Naive thymus-derived CD4-positive, alpha-beta T cell (primary cell): ENCODE measurements around the gene CNP. TPM values are rescaled to one million over a fixed set of nuclear protein-coding genes. Genes with fewer than 3 reads are reported as not detected.

Experiments used
- ATAC-seq: fragments of 150-1000 bp; cut with Tn5 transposase; 2 replicates; pipeline ENCODE4 v1.10.0; 2021; ENCODE audit warnings: mild to moderate bottlenecking, moderate library complexity
- CTCF ChIA-PET: fragments of 350-600 bp; sonication (Branson Sonifier 250); formaldehyde crosslinking; loops from one replicate; lab custom pipeline; 2021; ENCODE audit warnings: antibody characterized with exemption; lab: Charles Lee
- POLR2A ChIA-PET: fragments of 350-600 bp; sonication (Branson Sonifier 250); formaldehyde crosslinking; loops from one replicate; lab custom pipeline; 2021; ENCODE audit warnings: antibody characterized with exemption, inconsistent platforms; lab: Charles Lee
- DNase-seq, 9 donors: peaks; one replicate each; pipeline versions ENCODE4 v3.0.0 to v3.0.0-alpha.2; 2020 to 2022; ENCODE audit warnings: mixed read lengths in 1 of 9
- H3K27ac ChIP-seq: one replicate; pipeline ENCODE4 v1.7.0; 2013; ENCODE audit warnings: mild to moderate bottlenecking, low read depth, low read length, moderate library complexity
- H3K27me3 ChIP-seq, 2 donors: one replicate each; pipeline ENCODE4 v1.7.0; 2013; ENCODE audit warnings: low read length in 2 of 2, mild to moderate bottlenecking in 2 of 2, moderate library complexity in 2 of 2; ENCODE audit not compliant: control insufficient read depth in 2 of 2, insufficient read depth in 2 of 2
- H3K36me3 ChIP-seq, 3 experiments: 1 replicate in 2 of 3; 2 replicates in 1 of 3; pipeline ENCODE4 v1.7.0; 2013; ENCODE audit warnings: low read length in 3 of 3, mild to moderate bottlenecking in 3 of 3, moderate library complexity in 1 of 3; ENCODE audit not compliant: insufficient read depth in 3 of 3, control insufficient read depth in 2 of 3
- H3K4me1 ChIP-seq, 2 donors: one replicate each; pipeline ENCODE4 v1.7.0; 2013; ENCODE audit warnings: low read length in 2 of 2, mild to moderate bottlenecking in 2 of 2, moderate library complexity in 1 of 2; ENCODE audit not compliant: control insufficient read depth in 2 of 2, insufficient read depth in 2 of 2
- H3K4me3 ChIP-seq: 2 replicates; pipeline ENCODE4 v1.7.0; 2013; ENCODE audit warnings: mild to moderate bottlenecking, low read length
- H3K9me3 ChIP-seq, 3 experiments: 1 replicate in 2 of 3; 2 replicates in 1 of 3; pipeline ENCODE4 v1.7.0; 2013; ENCODE audit warnings: low read length in 3 of 3; ENCODE audit not compliant: control insufficient read depth in 2 of 3
- H3K27ac Mint-ChIP-seq, 9 donors: one replicate each; pipeline ENCODE4 v1.8.0; 2020 to 2022; ENCODE audit warnings: mixed read lengths in 9 of 9, mild to moderate bottlenecking in 8 of 9, moderate library complexity in 5 of 9, inconsistent platforms in 2 of 9
- H3K27me3 Mint-ChIP-seq, 5 donors: one replicate each; pipeline ENCODE4 v1.8.0; 2021 to 2022; ENCODE audit warnings: mixed read lengths in 5 of 5, mild to moderate bottlenecking in 1 of 5
- H3K36me3 Mint-ChIP-seq, 5 donors: one replicate each; pipeline ENCODE4 v1.8.0; 2020 to 2022; ENCODE audit warnings: mixed read lengths in 5 of 5, mild to moderate bottlenecking in 3 of 5, inconsistent platforms in 1 of 5
- H3K4me1 Mint-ChIP-seq, 7 donors: one replicate each; pipeline ENCODE4 v1.8.0; 2020 to 2022; ENCODE audit warnings: mixed read lengths in 7 of 7, mild to moderate bottlenecking in 3 of 7, inconsistent platforms in 1 of 7
- H3K4me3 Mint-ChIP-seq, 10 donors: one replicate each; pipeline ENCODE4 v1.8.0; 2020 to 2022; ENCODE audit warnings: mild to moderate bottlenecking in 10 of 10, mixed read lengths in 10 of 10, moderate library complexity in 6 of 10, inconsistent platforms in 2 of 10
- H3K9me3 Mint-ChIP-seq, 11 donors: one replicate each; pipeline ENCODE4 v1.8.0; 2020 to 2022; ENCODE audit warnings: mixed read lengths in 11 of 11, mild to moderate bottlenecking in 4 of 11, inconsistent platforms in 1 of 11, moderate library complexity in 1 of 11
- intact Hi-C, 2 donors: fragments of 100-400 bp; cut with micrococcal nuclease; formaldehyde crosslinking; loops; one replicate each; pipeline ENCODE4 v1.15.1; 2023
- polyA plus RNA-seq, 2 donors: library from polyadenylated mRNA; unstranded; fragments of 300-500 nt; fragmentation: Illumina TruSeq; gene quantifications; one replicate each; pipeline ENCODE4 v1.2.3, GENCODE V29; 2021
- total RNA-seq, 6 experiments: library from RNA in 5 of 6; stranded (reverse) in 5 of 6; gene quantifications; 1 replicate in 5 of 6; 2 replicates in 1 of 6; pipeline ENCODE4 v1.2.3 and lab custom pipeline; 2021 to 2026

Gene CNP
- total and polyA plus RNA-seq, 7 experiments from 2014 or later: 29.6 to 86.3 (median 32.5) TPM

- peaks cover 0 to 1% (median 0%) of the 10 kb centered on the region in 11 donors for H3K9me3 Mint-ChIP-seq
- H3K36me3 Mint-ChIP-seq: peaks cover 4 to 45% (median 8%) of the 10 kb centered on the region in 5 donors
- intact Hi-C loops: no loop called here
- ChIA-PET POLR2A (interaction anchor here (0.6 to 3.7 kb wide), 5 partner anchors 8 to 218 kb away, joined by 3 to 26 read pairs (median 3); partner anchors contain the start of genes CNP and DNAJC7), CTCF (interaction anchor here (0.6 kb wide), 1 partner anchor 9 kb away, joined by 3 read pairs; no protein-coding TSS in a partner anchor)
- ATAC-seq: no peak
- H3K4me1 ChIP-seq: peaks cover 0 to 6% of the 10 kb centered on the region in 2 donors
- H3K4me3 Mint-ChIP-seq: no peak overlapping the region
- DNase-seq: no peak
- H3K27me3 ChIP-seq: no peaks in the 10 kb centered on the region
- peaks cover 23 to 81% (median 23%) of the 10 kb centered on the region in 3 experiments for H3K36me3 ChIP-seq
- no peak overlapping the region for H3K4me3 ChIP-seq
- H3K9me3 ChIP-seq: no peaks in the 10 kb centered on the region
- H3K27ac ChIP-seq: no peak overlapping the region
- H3K4me1 Mint-ChIP-seq: peaks cover 8 to 22% (median 14%) of the 10 kb centered on the region in 7 donors
- H3K27ac Mint-ChIP-seq: peak overlapping the region in 1 of 9 donors; percentile 55
- no peaks in the 10 kb centered on the region for H3K27me3 Mint-ChIP-seq
These were observed 8.8 kb downstream of the CNP start for GRCh38 chr17:41975099-41976083.

- Mint-ChIP-seq H3K27me3 (no peaks in the 10 kb centered on the region), H3K36me3 (peaks cover 4 to 49% (median 12%) of the 10 kb centered on the region in 5 donors), H3K4me1 (peaks cover 0 to 15% (median 5%) of the 10 kb centered on the region in 7 donors), H3K27ac (peak overlapping the region in 3 of 9 donors; percentile 28 to 59 (median 29)), H3K9me3 (peaks cover 0 to 1% (median 0%) of the 10 kb centered on the region in 11 donors), H3K4me3 (no peak overlapping the region)
- ATAC-seq (no peak), DNase-seq (no peak)
- Histone ChIP-seq H3K36me3 (peaks cover 23 to 89% (median 26%) of the 10 kb centered on the region in 3 experiments), H3K9me3 (no peaks in the 10 kb centered on the region), H3K27ac (no peak overlapping the region), H3K4me3 (no peak overlapping the region), H3K4me1 (no peaks in the 10 kb centered on the region), H3K27me3 (no peaks in the 10 kb centered on the region)
- intact Hi-C loops: no loop called here
- POLR2A ChIA-PET: interaction anchor here (0.7 to 3.7 kb wide), 4 partner anchors 9 to 44 kb away, joined by 3 to 26 read pairs (median 3); partner anchors contain the start of genes CNP, DNAJC7 and NKIRAS2
- CTCF ChIA-PET: interaction anchor here (0.6 kb wide), 1 partner anchor 8 kb away, joined by 3 read pairs; no protein-coding TSS in a partner anchor
These were observed 9.7 kb downstream of the CNP start for GRCh38 chr17:41976142-41976768.

- Mint-ChIP-seq H3K27me3 (no peaks in the 10 kb centered on the region), H3K4me3 (no peak overlapping the region), H3K9me3 (peaks cover 0 to 1% (median 0%) of the 10 kb centered on the region in 11 donors), H3K27ac (peak overlapping the region in 4 of 9 donors; percentile 16 to 65 (median 28)), H3K4me1 (peaks cover 0 to 10% (median 3%) of the 10 kb centered on the region in 7 donors), H3K36me3 (peaks cover 9 to 55% (median 20%) of the 10 kb centered on the region in 5 donors)
- ChIA-PET POLR2A (interaction anchor here (3.7 kb wide), 1 partner anchor 11 kb away, joined by 26 read pairs; the partner anchor contains the start of gene CNP), CTCF (interaction anchor here (0.6 kb wide), 1 partner anchor 543 kb away, joined by 3 read pairs; no protein-coding TSS in a partner anchor)
- no peaks in the 10 kb centered on the region for H3K27me3 ChIP-seq
- H3K27ac ChIP-seq: no peak overlapping the region
- ATAC-seq (no peak), DNase-seq (no peak)
- peaks cover 31 to 91% (median 37%) of the 10 kb centered on the region in 3 experiments for H3K36me3 ChIP-seq
- intact Hi-C loops: no loop called here
- H3K4me1 ChIP-seq: no peaks in the 10 kb centered on the region
- no peak overlapping the region for H3K4me3 ChIP-seq
- H3K9me3 ChIP-seq: no peaks in the 10 kb centered on the region
These were observed 11.4 kb downstream of the CNP start for GRCh38 chr17:41977991-41978390.

- Histone ChIP-seq H3K27me3 (no peaks in the 10 kb centered on the region), H3K27ac (no peak overlapping the region), H3K4me1 (no peaks in the 10 kb centered on the region), H3K4me3 (no peak overlapping the region), H3K36me3 (peaks cover 25 to 90% (median 25%) of the 10 kb centered on the region in 3 experiments), H3K9me3 (no peaks in the 10 kb centered on the region)
- Mint-ChIP-seq H3K4me1 (peaks cover 0 to 4% (median 0%) of the 10 kb centered on the region in 7 donors), H3K27ac (peak overlapping the region in 2 of 9 donors; percentile 51 to 81), H3K4me3 (no peak overlapping the region), H3K27me3 (no peaks in the 10 kb centered on the region), H3K9me3 (peaks cover 0 to 1% (median 0%) of the 10 kb centered on the region in 11 donors), H3K36me3 (peaks cover 9 to 50% (median 24%) of the 10 kb centered on the region in 5 donors)
- ChIA-PET CTCF (no interaction called here), POLR2A (interaction anchor here (1.2 to 1.5 kb wide), 2 partner anchors 14 to 35 kb away, joined by 3 read pairs; partner anchors contain the start of gene DNAJC7)
- DNase-seq (no peak), ATAC-seq (no peak)
- intact Hi-C loops: no loop called here
These were observed 15.6 kb downstream of the CNP start for GRCh38 chr17:41982026-41982760.

- no peaks in the 10 kb centered on the region for H3K4me1 ChIP-seq
- peaks cover 9 to 54% (median 33%) of the 10 kb centered on the region in 5 donors for H3K36me3 Mint-ChIP-seq
- H3K27me3 ChIP-seq: no peaks in the 10 kb centered on the region
- no peak overlapping the region for H3K27ac ChIP-seq
- intact Hi-C loops: no loop called here
- no peak for DNase-seq
- H3K4me1 Mint-ChIP-seq: peaks cover 0 to 4% (median 0%) of the 10 kb centered on the region in 7 donors
- ATAC-seq: no peak
- no peaks in the 10 kb centered on the region for H3K27me3 Mint-ChIP-seq
- POLR2A ChIA-PET: no interaction called here
- no peaks in the 10 kb centered on the region for H3K9me3 ChIP-seq
- no peak overlapping the region for H3K4me3 ChIP-seq
- CTCF ChIA-PET: interaction anchor here (0.6 to 0.9 kb wide), 2 partner anchors 9 to 18 kb away, joined by 3 read pairs; partner anchors contain the start of gene CNP
- H3K27ac Mint-ChIP-seq: no peak overlapping the region
- no peak overlapping the region for H3K4me3 Mint-ChIP-seq
- H3K9me3 Mint-ChIP-seq: no peaks in the 10 kb centered on the region
- H3K36me3 ChIP-seq: peaks cover 23 to 95% (median 40%) of the 10 kb centered on the region in 3 experiments
These were observed 17.9 kb downstream of the CNP start for GRCh38 chr17:41984454-41984853.
